K562 (cell line): Measurements from ENCODE around the gene FAR2. TPM values are rescaled to one million over a fixed set of nuclear protein-coding genes. Genes with fewer than 3 reads are reported as not detected.

Experiments used
- ATF3 ChIP-seq, 2 experiments: fragments of 450-650 bp in 1 of 2; sonication (generic) in 1 of 2; formaldehyde crosslinking in 1 of 2; IDR thresholded peaks in 1 of 2; conservative IDR thresholded peaks in 1 of 2; 2 replicates each; pipeline versions ENCODE4 v1.6.1 to v1.8.1; 2016 to 2023; ENCODE audit warnings: mild to moderate bottlenecking in 2 of 2, moderate library complexity in 2 of 2, inconsistent platforms in 1 of 2, missing genetic modification reagents in 1 of 2
- CC2D1A ChIP-seq: fragments of 450-650 bp; IDR thresholded peaks from 2 replicates; pipeline ENCODE4 v1.6.1; 2017; ENCODE audit warnings: mild to moderate bottlenecking
- CHD2 ChIP-seq: IDR thresholded peaks from 2 replicates; pipeline ENCODE4 v1.6.1; 2011; ENCODE audit warnings: low read depth, low read length
- E2F3 ChIP-seq: fragments of 250-450 bp; sonication (Bioruptor Pico); IDR thresholded peaks from 2 replicates; pipeline ENCODE4 v1.4.0; 2020; ENCODE audit warnings: mild to moderate bottlenecking
- EP400 ChIP-seq: fragments of 450-650 bp; IDR thresholded peaks from 2 replicates; pipeline ENCODE4 v1.6.1; 2017; ENCODE audit warnings: antibody characterized with exemption, mild to moderate bottlenecking, moderate library complexity
- GABPB1 ChIP-seq: sonication (generic); formaldehyde crosslinking; IDR thresholded peaks from 2 replicates; pipeline ENCODE4 v1.8.0; 2022; ENCODE audit warnings: mild to moderate bottlenecking, missing genetic modification reagents
- HDAC8 ChIP-seq: fragments of 450-650 bp; IDR thresholded peaks from 2 replicates; pipeline ENCODE4 v1.6.1; 2016; ENCODE audit warnings: mild to moderate bottlenecking, missing genetic modification characterization, moderate library complexity, missing compliant biosample characterization
- HSF4 ChIP-seq: fragments of 250-450 bp; sonication (Bioruptor Pico); IDR thresholded peaks from 2 replicates; pipeline ENCODE4 v2.1.2; 2022; ENCODE audit warnings: mild to moderate bottlenecking, moderate library complexity, borderline replicate concordance
- KDM4B ChIP-seq, 2 experiments: fragments of 450-650 bp in 1 of 2; sonication (generic) in 1 of 2; IDR thresholded peaks; 2 replicates each; pipeline ENCODE4 v1.6.1; 2016 to 2017; ENCODE audit warnings: borderline replicate concordance in 2 of 2, antibody characterized with exemption in 1 of 2, low read depth in 1 of 2, mild to moderate bottlenecking in 1 of 2
- MTF1 ChIP-seq: fragments of 250-450 bp; sonication (Bioruptor Pico); IDR thresholded peaks from 2 replicates; pipeline ENCODE4 v1.9.0; 2021; ENCODE audit warnings: moderate library complexity, mild to moderate bottlenecking, inconsistent platforms, borderline replicate concordance
- NR1H2 ChIP-seq: sonication (generic); formaldehyde crosslinking; IDR thresholded peaks from 2 replicates; pipeline ENCODE4 v1.4.0; 2020; ENCODE audit warnings: mild to moderate bottlenecking, missing genetic modification reagents
- NR2C2 ChIP-seq, 2 experiments: fragments of 200-800 bp in 1 of 2; sonication (Bioruptor generic) in 1 of 2; sonication (generic) in 1 of 2; formaldehyde crosslinking in 1 of 2; IDR thresholded peaks; 2 replicates each; pipeline versions ENCODE4 v1.6.1 to v1.8.0; 2016 to 2022; ENCODE audit warnings: mild to moderate bottlenecking in 1 of 2, missing compliant biosample characterization in 1 of 2, missing genetic modification characterization in 1 of 2, missing genetic modification reagents in 1 of 2
- PML ChIP-seq: IDR thresholded peaks from 2 replicates; pipeline ENCODE4 v1.6.1; 2012; ENCODE audit warnings: low read length, inconsistent platforms
- RFX1 ChIP-seq: fragments of 450-650 bp; IDR thresholded peaks from 2 replicates; pipeline ENCODE4 v1.6.1; 2016; ENCODE audit warnings: mild to moderate bottlenecking, moderate library complexity
- RFX5 ChIP-seq: IDR thresholded peaks from 2 replicates; pipeline ENCODE4 v1.6.1; 2011; ENCODE audit warnings: low read depth, mild to moderate bottlenecking, improper control_type of control experiment, low read length
- TSC22D4 ChIP-seq: fragments of 450-650 bp; IDR thresholded peaks from 2 replicates; pipeline ENCODE4 v1.6.1; 2016; ENCODE audit warnings: missing genetic modification characterization, missing biosample characterization, control low read depth
- TSHZ1 ChIP-seq: fragments of 250-450 bp; sonication (Bioruptor Pico); IDR thresholded peaks from 2 replicates; pipeline ENCODE4 v1.4.0; 2020; ENCODE audit warnings: mild to moderate bottlenecking, moderate library complexity
- U2AF2 ChIP-seq: fragments of 200-400 bp; formaldehyde crosslinking; optimal IDR thresholded peaks from 2 replicates; pipeline ENCODE3; 2017; ENCODE audit warnings: low read depth, mild to moderate bottlenecking, low read length
- XRCC3 ChIP-seq: fragments of 450-650 bp; IDR thresholded peaks from 2 replicates; pipeline ENCODE4 v1.6.1; 2017; ENCODE audit warnings: mild to moderate bottlenecking, moderate library complexity
- ZNF175 ChIP-seq: fragments of 200-800 bp; sonication (Bioruptor generic); IDR thresholded peaks from 2 replicates; pipeline ENCODE4 v1.6.1; 2016; ENCODE audit warnings: low read depth, mild to moderate bottlenecking, missing genetic modification characterization, missing compliant biosample characterization
- ZNF217 ChIP-seq: sonication (generic); formaldehyde crosslinking; IDR thresholded peaks from 2 replicates; pipeline ENCODE4 v1.8.0; 2022; ENCODE audit warnings: mild to moderate bottlenecking, missing genetic modification reagents
- ZNF57 ChIP-seq: fragments of 450-650 bp; formaldehyde crosslinking; IDR thresholded peaks from 2 replicates; pipeline ENCODE4 v1.4.0; 2020; ENCODE audit warnings: mild to moderate bottlenecking, moderate library complexity
- ZNF699 ChIP-seq: fragments of 250-450 bp; sonication (Bioruptor Pico); IDR thresholded peaks from 2 replicates; pipeline ENCODE4 v1.8.0; 2021; ENCODE audit warnings: mild to moderate bottlenecking, moderate library complexity; ENCODE audit not compliant: insufficient replicate concordance
- ZNF717 ChIP-seq: fragments of 250-450 bp; sonication (Bioruptor Pico); IDR thresholded peaks from 2 replicates; pipeline ENCODE4 v1.5.0; 2021
- ZNF77 ChIP-seq: fragments of 250-450 bp; sonication (Bioruptor Pico); IDR thresholded peaks from 2 replicates; pipeline ENCODE4 v1.5.0; 2020
- polyA plus RNA-seq, 8 experiments: library from polyadenylated mRNA; depleted of rRNA in 4 of 8; stranded (reverse) in 5 of 8; unstranded in 3 of 8; fragments of >200 nt; fragmentation: Nextera tagmentation in 2 of 8; fragmentation: Illumina TruSeq in 1 of 8; extraction: Ambion mirVana in 2 of 8; extraction: Trizol in 1 of 8; gene quantifications; 2 replicates each; pipeline versions ENCODE4 v1.2.1 to v1.2.3, GENCODE V29; 2011 to 2014; ENCODE audit warnings: inconsistent platforms in 1 of 8, missing spikeins in 1 of 8
- total RNA-seq, 7 experiments: library from RNA; depleted of rRNA in 6 of 7; stranded (reverse); fragments of >200 nt in 6 of 7; fragmentation: Illumina TruSeq in 2 of 7; extraction: Trizol in 2 of 7; gene quantifications; 2 replicates each; pipeline versions ENCODE4 v1.2.1 to v1.2.3, GENCODE V29; 2011 to 2021; ENCODE audit warnings: low replicate concordance in 1 of 7

FAR2 gene
- total and polyA plus RNA-seq, 9 of the 15 experiments (the other 6 are each of a cell fraction or from before 2014, with no cell fraction given): 5.0 to 13.4 (median 8.5) TPM

DNA sequence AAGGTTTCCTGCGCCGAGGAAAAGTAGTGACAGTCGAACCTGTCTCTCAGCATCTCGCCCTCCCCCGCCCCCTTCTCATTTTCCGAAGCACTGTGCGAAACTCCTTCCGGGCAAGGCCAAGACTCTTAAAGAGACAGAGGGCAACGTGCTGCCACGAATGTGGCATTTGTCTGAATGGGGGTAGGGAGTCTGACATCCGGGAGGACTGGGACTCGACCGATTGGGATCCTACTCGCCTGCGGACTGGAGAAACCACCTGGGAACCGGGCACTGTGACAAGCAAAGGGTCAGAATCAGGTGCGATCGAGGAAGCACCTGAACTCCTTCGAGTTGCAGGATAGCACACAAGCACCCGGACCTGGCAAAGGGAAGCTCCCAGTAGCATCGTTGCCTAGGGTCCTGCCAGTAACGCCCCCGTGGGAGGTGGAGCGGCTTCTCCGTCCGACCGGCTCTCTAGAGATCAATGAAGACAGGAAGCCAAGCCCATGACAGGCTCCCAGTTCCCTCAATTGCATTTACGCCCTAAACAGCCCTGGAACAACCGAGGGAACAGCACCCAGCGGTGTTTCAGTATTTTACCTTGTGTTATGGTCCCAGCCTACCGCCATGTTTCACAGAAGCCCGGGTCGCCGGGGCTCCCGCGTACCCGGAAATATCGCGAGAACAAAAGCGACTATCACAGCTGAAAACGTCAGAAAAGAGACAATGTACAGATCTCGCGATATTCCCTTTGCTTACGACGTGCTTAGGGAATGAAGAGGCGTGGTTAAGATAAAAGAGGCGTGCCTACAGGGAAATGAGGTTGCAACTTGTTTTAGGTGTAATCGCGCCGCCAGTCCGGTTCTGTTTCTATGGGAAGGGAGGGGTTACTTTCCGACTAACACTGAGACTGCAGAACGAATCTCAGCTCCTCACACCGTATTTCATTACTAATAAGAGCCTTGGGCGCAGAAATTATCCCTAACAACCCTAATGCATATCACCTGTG lies 231.8 kb downstream of the FAR2 start, which contains the start of gene ERGIC2 (continued):
- no peak for TF ChIP-seq TSHZ1
- TF ChIP-seq ZNF699: no peak
- no peak for TF ChIP-seq E2F3 (CRISPR knock-in tag)
- peak; percentile 21; the same call in 1 of the 2 replicates for TF ChIP-seq ATF3 (IDR thresholded peaks at IDR 0.05)
- no peak; the same call in 1 of the 2 replicates for TF ChIP-seq ATF3 (CRISPR knock-in tag; conservative IDR thresholded peaks at IDR 0.05)
- peak; percentile 72 for TF ChIP-seq EP400
- TF ChIP-seq ZNF175 (CRISPR knock-in tag): no peak
- no peak for TF ChIP-seq KDM4B (IDR thresholded peaks at IDR 0.05; ENCODE audit: borderline replicate concordance in 2 of 2, low read depth in 1 of 2)
- TF ChIP-seq HSF4 (CRISPR knock-in tag): no peak
- no peak for TF ChIP-seq RFX5
- 0 out of 2 replicates have a peak, but pooled peaks have one; percentile 60 for TF ChIP-seq GABPB1 (CRISPR knock-in tag)
- no peak for TF ChIP-seq XRCC3
- TF ChIP-seq NR1H2 (CRISPR knock-in tag): no peak
- TF ChIP-seq RFX1: peak; percentile 59
- TF ChIP-seq CHD2: peak; percentile 99
- TF ChIP-seq ZNF57 (CRISPR knock-in tag): no peak
- no peak for TF ChIP-seq HDAC8 (tag)
- TF ChIP-seq ZNF77: no peak
- no peak for TF ChIP-seq ZNF217
- TF ChIP-seq NR2C2 (CRISPR knock-in tag; IDR thresholded peaks at IDR 0.05): no peak
- TF ChIP-seq NR2C2 (tag; IDR thresholded peaks at IDR 0.05): peak; percentile 86
- TF ChIP-seq MTF1 (CRISPR knock-in tag): no peak
- no peak for TF ChIP-seq ZNF717 (CRISPR knock-in tag)
- TF ChIP-seq TSC22D4: no peak
- no peak for TF ChIP-seq CC2D1A
- TF ChIP-seq PML: peak; percentile 73; the same call in 1 of the 2 replicates
- TF ChIP-seq U2AF2: no peak
